Fibroblast of mammary gland (primary cell): ENCODE data around the gene CLK2.
A peak's percentile ranks its signal among the peaks of the same experiment; 100 is the strongest.

ENCODE experiments used
- DNase-seq: peaks from one replicate; pipeline ENCODE4 v3.0.0-alpha.2; 2010; ENCODE audit warnings: low read depth
- H3K4me3 ChIP-seq: 2 replicates; pipeline ENCODE4 v1.5.1; 2011; ENCODE audit warnings: low read depth, mild to moderate bottlenecking, low read length, moderate library complexity; ENCODE audit not compliant: control insufficient read depth
- CTCF ChIP-seq: conservative IDR thresholded peaks from 2 replicates; pipeline ENCODE4 v1.5.1; 2011; ENCODE audit warnings: low read depth, low read length, inconsistent platforms; ENCODE audit not compliant: control insufficient read depth, insufficient read depth

The CLK2 gene

GRCh38 chr1:155319536-155319935 lies 46.2 kb upstream of the CLK2 start:
- no peak for DNase-seq
- no peak for TF ChIP-seq CTCF
- H3K4me3 ChIP-seq = no peak overlapping the region

GRCh38 chr1:155318082-155318481 lies 44.8 kb upstream of the CLK2 start:
- H3K4me3 ChIP-seq = no peak overlapping the region

GRCh38 chr1:155316922-155317321 lies 43.6 kb upstream of the CLK2 start:
- no peak for TF ChIP-seq CTCF
- no peak for DNase-seq
- no peak overlapping the region for H3K4me3 ChIP-seq

More at GRCh38 chr1:155318082-155318481, 44.8 kb upstream of the CLK2 start:
- no peak for DNase-seq
- TF ChIP-seq CTCF = no peak

GRCh38 chr1:155313261-155313660 lies 40.0 kb upstream of the CLK2 start:
- H3K4me3 ChIP-seq = no peak overlapping the region
- no peak for TF ChIP-seq CTCF
- no peak for DNase-seq

GRCh38 chr1:155309423-155310021 lies 36.2 kb upstream of the CLK2 start:
- no peak for DNase-seq
- peak overlapping the region; percentile 65 for H3K4me3 ChIP-seq
- TF ChIP-seq CTCF = no peak

- peak within 1 kb of the TSS; percentile 65 for H3K4me3 ChIP-seq
- DNase-seq = peak; percentile 99
- no peak for TF ChIP-seq CTCF
Observed at GRCh38 chr1:155308493-155309422, 35.5 kb upstream of the CLK2 start, which contains the start of gene FDPS. Gene FDPS, plus strand, starts transcription at chr1:155308866. Its CDS starts 924 bp downstream, at chr1:155309790.
